Keratinocyte (primary cell): ENCODE measurements around the gene ANO10. TPM values are rescaled to one million over a fixed set of nuclear protein-coding genes. Genes with fewer than 3 reads are reported as not detected.
"Not testable (repeated sequence)": the region's sequence is repeated elsewhere in the genome, so short reads cannot be mapped to it uniquely, and the experiment has no call there.

Experiments used
- DNase-seq: peaks from one replicate; pipeline ENCODE4 v3.0.0-alpha.2; 2011; ENCODE audit warnings: low read depth, missing footprints, low spot score
- FAIRE-seq: peaks from 2 replicates; lab custom pipeline; 2011; peaks lifted over from hg19 to GRCh38; lab: Jason Lieb, UNC
- H2AFZ ChIP-seq: 2 replicates; pipeline ENCODE4 v1.6.0; 2012; ENCODE audit warnings: low read length, control low read depth, inconsistent platforms; ENCODE audit not compliant: control insufficient read depth
- H3K27ac ChIP-seq: 2 replicates; pipeline ENCODE4 v1.5.1; 2011; ENCODE audit warnings: low read length; ENCODE audit not compliant: control insufficient read depth, insufficient read depth
- H3K27me3 ChIP-seq: 3 replicates; pipeline ENCODE4 v1.6.0; 2011; ENCODE audit warnings: low read length; ENCODE audit not compliant: control insufficient read depth, insufficient read depth; ENCODE audit errors: extremely low read depth
- H3K36me3 ChIP-seq, 2 experiments: 2 replicates in 1 of 2; 3 replicates in 1 of 2; pipeline ENCODE4 v1.5.1; 2011; ENCODE audit warnings: low read length in 2 of 2, mild to moderate bottlenecking in 1 of 2; ENCODE audit not compliant: control insufficient read depth in 2 of 2, insufficient read depth in 2 of 2; ENCODE audit errors: extremely low read depth in 1 of 2
- H3K4me1 ChIP-seq: 3 replicates; pipeline ENCODE4 v1.5.1; 2011; ENCODE audit warnings: low read length; ENCODE audit not compliant: control insufficient read depth, insufficient read depth; ENCODE audit errors: extremely low read depth
- H3K4me2 ChIP-seq: 3 replicates; pipeline ENCODE4 v1.6.0; 2011; ENCODE audit warnings: low read depth, low read length; ENCODE audit not compliant: control insufficient read depth, insufficient read depth; ENCODE audit errors: extremely low read depth
- H3K4me3 ChIP-seq, 3 experiments: fragments of 200-600 bp in 1 of 3; sonication (generic) in 1 of 3; 2 replicates in 2 of 3; 3 replicates in 1 of 3; pipeline ENCODE4 v1.5.1; 2011 to 2016; ENCODE audit warnings: low read length in 3 of 3, mild to moderate bottlenecking in 3 of 3, control low read depth in 2 of 3, inconsistent platforms in 1 of 3, low read depth in 1 of 3, mixed read lengths in 1 of 3, mixed run types in 1 of 3, moderate library complexity in 1 of 3; ENCODE audit not compliant: control insufficient read depth in 2 of 3, insufficient read depth in 2 of 3; ENCODE audit errors: extremely low read depth in 1 of 3
- H3K79me2 ChIP-seq: 2 replicates; pipeline ENCODE4 v1.6.0; 2012; ENCODE audit warnings: low read length; ENCODE audit not compliant: control insufficient read depth, insufficient read depth
- H3K9ac ChIP-seq: 3 replicates; pipeline ENCODE4 v1.6.0; 2011; ENCODE audit warnings: low read length; ENCODE audit not compliant: control insufficient read depth, insufficient read depth; ENCODE audit errors: extremely low read depth
- H3K9me1 ChIP-seq: 3 replicates; pipeline ENCODE4 v1.6.0; 2011; ENCODE audit warnings: low read length; ENCODE audit not compliant: control insufficient read depth, insufficient read depth; ENCODE audit errors: extremely low read depth
- H3K9me3 ChIP-seq: 2 replicates; pipeline ENCODE4 v1.5.1; 2012; ENCODE audit warnings: low read depth, low read length; ENCODE audit not compliant: control insufficient read depth
- H4K20me1 ChIP-seq: 3 replicates; pipeline ENCODE4 v1.6.0; 2011; ENCODE audit warnings: low read length; ENCODE audit not compliant: control insufficient read depth, insufficient read depth; ENCODE audit errors: extremely low read depth
- CTCF ChIP-seq, 3 experiments: IDR thresholded peaks in 1 of 3; conservative IDR thresholded peaks in 1 of 3; optimal IDR thresholded peaks in 1 of 3; 2 replicates in 2 of 3; 3 replicates in 1 of 3; pipeline versions ENCODE3 to v1.5.1; 2011; ENCODE audit warnings: low read length in 3 of 3, mild to moderate bottlenecking in 3 of 3, moderate library complexity in 2 of 3, control low read depth in 1 of 3, inconsistent platforms in 1 of 3; ENCODE audit not compliant: insufficient read depth in 2 of 3; ENCODE audit errors: extremely low read depth in 1 of 3
- EZH2 ChIP-seq: IDR thresholded peaks from one replicate; pipeline ENCODE4 v1.6.1; 2012; ENCODE audit warnings: inconsistent platforms, mild to moderate bottlenecking, low read length, moderate library complexity
- dilution Hi-C: fragments of 300-500 bp; cut with MboI; formaldehyde crosslinking; loops from one replicate; pipeline ENCODE4 v1.7.0; 2020; ENCODE audit warnings: low sequenced_read_pairs; ENCODE audit not compliant: extremely low pct_ligation_motif_present
- polyA plus RNA-seq, 5 experiments: library from polyadenylated mRNA; depleted of rRNA in 3 of 5; stranded (reverse) in 3 of 5; stranded (forward) in 1 of 5; unstranded in 1 of 5; fragments of >200 nt; gene quantifications; 1 replicate in 1 of 5; 2 replicates in 3 of 5; 3 replicates in 1 of 5; pipeline versions ENCODE4 v1.2.1 to v1.2.3, GENCODE V29; 2011 to 2012; ENCODE audit warnings: missing spikeins in 2 of 5, low read depth in 1 of 5, low replicate concordance in 1 of 5

Gene ANO10
- polyA plus RNA-seq, 1 donor (not counting 4 experiments of a cell fraction or from before 2014, with no cell fraction given) = 48.8 TPM

- no peaks in the 10 kb centered on the region for H3K9me3 ChIP-seq
- no peaks in the 10 kb centered on the region for H4K20me1 ChIP-seq
- H3K9me1 ChIP-seq = no peaks in the 10 kb centered on the region
- no peak overlapping the region for H3K27ac ChIP-seq
- no peak overlapping the region for H3K4me3 ChIP-seq
- H3K36me3 ChIP-seq = no peaks in the 10 kb centered on the region
- H3K4me1 ChIP-seq = no peaks in the 10 kb centered on the region
- DNase-seq (no peak), FAIRE-seq (no peak)
- H2AFZ ChIP-seq = no peak overlapping the region
- TF ChIP-seq EZH2 (no peak), CTCF (optimal IDR thresholded peaks at IDR 0.05 in 1 of 3, IDR thresholded peaks at IDR 0.05 in 1 of 3, conservative IDR thresholded peaks at IDR 0.05 in 1 of 3; ENCODE audit: extremely low read depth in 1 of 3, insufficient read depth in 2 of 3, low read length in 3 of 3) (no peak)
- no peaks in the 10 kb centered on the region for H3K27me3 ChIP-seq
- dilution Hi-C loops = no loop called here
- H3K79me2 ChIP-seq = no peaks in the 10 kb centered on the region
- H3K4me2 ChIP-seq = no peak overlapping the region
- no peak overlapping the region for H3K9ac ChIP-seq
Measured at GRCh38 chr3:43465109-43465508, 156.7 kb downstream of the ANO10 start.

- H2AFZ ChIP-seq, H3K9me3 ChIP-seq, DNase-seq, H3K9ac ChIP-seq, FAIRE-seq, H3K4me3 ChIP-seq, H3K36me3 ChIP-seq, H4K20me1 ChIP-seq, H3K9me1 ChIP-seq, H3K27me3 ChIP-seq, H3K4me1 ChIP-seq, dilution Hi-C loops, H3K27ac ChIP-seq, H3K4me2 ChIP-seq, H3K79me2 ChIP-seq: not testable (repeated sequence)
Measured at GRCh38 chr3:43462566-43462965, 159.2 kb downstream of the ANO10 start.

GRCh38 chr3:43461345-43461744 is 160.5 kb downstream of the ANO10 start:
- Histone ChIP-seq H3K27me3 (no peaks in the 10 kb centered on the region), H3K9ac (no peak overlapping the region), H3K4me2 (no peak overlapping the region), H3K27ac (no peak overlapping the region), H3K4me1 (no peaks in the 10 kb centered on the region), H3K9me1 (no peaks in the 10 kb centered on the region), H3K4me3 (no peak overlapping the region), H2AFZ (no peak overlapping the region), H3K79me2 (no peaks in the 10 kb centered on the region), H4K20me1 (no peaks in the 10 kb centered on the region), H3K36me3 (no peaks in the 10 kb centered on the region), H3K9me3 (no peaks in the 10 kb centered on the region)
- dilution Hi-C loops = no loop called here
- no peak for TF ChIP-seq CTCF (optimal IDR thresholded peaks at IDR 0.05 in 1 of 3, IDR thresholded peaks at IDR 0.05 in 1 of 3, conservative IDR thresholded peaks at IDR 0.05 in 1 of 3; ENCODE audit: extremely low read depth in 1 of 3, insufficient read depth in 2 of 3, low read length in 3 of 3)
- no peak for TF ChIP-seq EZH2
- FAIRE-seq = peak; percentile 29
- no peak for DNase-seq

GRCh38 chr3:43457038-43457437 is 164.8 kb downstream of the ANO10 start:
- H3K4me3 ChIP-seq, H3K36me3 ChIP-seq, DNase-seq, dilution Hi-C loops, H3K27ac ChIP-seq, H3K4me1 ChIP-seq, H3K4me2 ChIP-seq, H4K20me1 ChIP-seq, H3K27me3 ChIP-seq, H2AFZ ChIP-seq, H3K9ac ChIP-seq, H3K9me3 ChIP-seq, H3K9me1 ChIP-seq, H3K79me2 ChIP-seq, FAIRE-seq: not testable (repeated sequence)
